Activated CD8-positive, alpha-beta memory T cell treated with anti-CD3 and anti-CD28 coated beads for 24 hours (primary cell): ENCODE data around the gene SPTLC3.
"Not testable (repeated sequence)": the region's sequence is repeated elsewhere in the genome, so short reads cannot be mapped to it uniquely, and the experiment has no call there.

Source experiments
- DNase-seq: peaks from one replicate; pipeline ENCODE4 v3.0.0-alpha.2; 2020

Gene SPTLC3

DNA sequence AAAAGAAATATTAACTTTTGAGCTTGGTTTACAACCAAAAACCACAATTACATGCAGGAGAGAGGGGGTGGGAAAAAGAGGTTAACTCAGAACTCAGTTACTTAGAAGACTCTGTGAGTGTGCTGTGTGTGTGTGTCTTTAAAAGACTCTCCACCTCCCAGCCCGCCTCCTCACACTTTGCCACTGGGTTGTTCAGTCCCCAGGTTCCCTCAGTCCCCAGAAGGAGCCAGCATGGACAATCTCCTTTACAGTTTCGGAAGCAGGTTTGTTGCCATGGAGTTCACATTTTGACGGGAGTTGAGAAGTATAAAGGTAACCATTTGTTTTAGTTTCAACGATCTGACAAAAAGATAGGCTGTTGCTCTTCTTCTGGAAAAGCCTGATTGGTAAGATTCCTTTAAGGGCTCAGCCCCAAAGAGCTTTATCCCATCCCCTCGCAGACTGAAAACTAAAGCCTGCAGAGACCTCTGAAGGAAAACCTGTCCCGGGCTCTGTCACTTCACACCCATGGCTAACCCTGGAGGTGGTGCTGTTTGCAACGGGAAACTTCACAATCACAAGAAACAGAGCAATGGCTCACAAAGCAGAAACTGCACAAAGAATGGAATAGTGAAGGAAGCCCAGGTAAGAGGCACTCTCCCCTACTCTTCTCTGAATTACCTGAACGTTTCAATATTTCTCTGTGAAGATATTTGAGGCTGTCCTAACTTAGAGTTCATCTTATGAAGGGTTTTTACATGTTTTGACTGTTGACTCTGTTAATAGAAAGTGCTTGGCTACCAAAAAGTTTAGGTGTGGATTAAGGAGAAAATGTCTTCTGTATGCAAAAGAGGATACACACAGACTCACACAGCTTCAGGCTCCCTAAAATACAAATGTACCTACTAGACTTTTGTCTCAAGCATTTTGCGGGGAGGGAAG lies at the start of gene SPTLC3:
Gene SPTLC3, plus strand, starts transcription at position 212 of the 921 bp plus-strand sequence. Its CDS starts 296 bp downstream, at position 508.
- no peak for DNase-seq

DNA sequence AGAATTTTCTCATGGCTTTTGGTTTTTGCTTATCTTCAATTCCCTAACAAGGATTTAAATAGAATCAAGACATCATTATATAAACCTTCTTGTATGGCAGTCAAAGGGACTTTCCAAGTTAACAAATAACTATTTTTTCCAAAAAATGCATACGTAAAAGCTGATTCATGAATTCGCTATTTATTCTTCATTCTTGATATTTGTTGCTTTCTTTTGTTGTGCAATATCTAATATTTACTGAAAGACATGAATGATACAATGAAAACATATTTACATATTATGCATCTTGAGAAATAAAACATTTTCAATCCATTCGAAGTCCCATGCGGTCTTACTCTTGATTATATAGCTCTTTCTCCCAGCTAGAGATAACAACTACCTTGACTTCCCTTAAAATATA lies 47.0 kb upstream of the SPTLC3 start:
- no peak for DNase-seq

DNA sequence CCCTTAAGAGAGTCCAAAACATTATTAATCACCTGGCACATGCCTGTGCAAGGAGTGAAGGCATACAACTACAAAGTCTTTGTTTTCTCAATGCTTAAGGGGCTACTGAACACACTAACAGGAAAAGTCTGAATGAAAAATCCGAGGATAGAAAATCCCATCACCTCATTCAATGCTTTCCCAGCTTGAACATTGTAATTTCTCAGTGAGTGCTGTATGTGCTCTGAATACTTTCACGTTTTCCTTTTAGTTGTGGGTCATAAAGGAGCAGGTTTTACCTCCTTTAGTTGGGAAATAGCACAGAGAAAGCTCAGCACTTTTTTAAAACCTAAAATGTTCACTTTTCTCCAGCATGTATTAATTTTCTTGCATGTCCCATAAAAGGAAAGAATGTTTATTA lies 45.9 kb upstream of the SPTLC3 start:
- no peak for DNase-seq

DNA sequence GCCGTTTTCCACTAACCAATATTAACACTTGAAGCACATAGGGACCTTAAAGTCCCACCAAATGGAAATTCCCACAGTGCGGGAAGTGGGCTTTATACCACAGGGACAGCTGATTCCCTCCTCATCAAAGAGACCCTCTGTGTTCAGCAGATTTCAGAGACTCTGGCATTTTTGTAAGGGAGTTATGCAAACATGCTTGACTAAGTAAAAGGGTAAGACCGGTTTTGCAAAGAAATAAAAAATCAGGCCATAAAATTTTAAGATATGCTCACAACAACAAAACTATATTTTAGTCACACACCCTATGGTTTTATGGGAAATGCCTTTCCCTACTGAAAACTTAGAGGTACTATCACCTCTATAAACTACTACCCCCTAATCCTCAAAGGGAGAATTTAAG lies 45.4 kb upstream of the SPTLC3 start:
- no peak for DNase-seq

DNA sequence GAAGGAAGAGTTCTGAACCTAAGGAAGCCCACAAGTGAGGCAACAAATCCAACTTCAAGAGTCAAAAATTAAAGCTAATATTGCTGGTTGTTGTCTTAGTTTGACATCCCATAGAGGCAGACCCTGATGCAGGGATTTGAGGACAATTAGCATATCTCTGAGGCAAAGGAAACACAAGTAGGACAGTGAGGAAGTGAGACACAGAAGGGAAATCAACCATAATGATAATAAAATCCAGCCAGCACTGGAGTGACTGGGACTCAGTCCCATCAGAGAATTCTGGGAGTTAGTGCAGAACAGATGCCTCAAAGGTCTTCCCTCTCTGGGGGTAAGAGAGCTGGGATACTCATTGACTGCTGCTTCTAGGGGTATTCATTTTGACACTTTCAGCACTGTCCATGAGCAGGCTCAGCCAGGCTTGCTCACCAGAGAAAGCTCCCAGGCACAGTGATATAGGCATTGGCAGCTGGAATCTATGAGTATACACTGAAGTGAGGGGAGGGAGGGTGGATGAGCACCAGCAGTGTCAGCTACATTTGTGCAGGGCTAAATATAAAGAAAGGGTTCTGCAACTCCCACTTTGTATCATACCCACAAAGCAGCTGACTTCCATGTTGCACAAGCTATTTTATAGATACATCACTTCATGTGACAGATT lies 43.4 kb upstream of the SPTLC3 start:
- no peak for DNase-seq

DNA sequence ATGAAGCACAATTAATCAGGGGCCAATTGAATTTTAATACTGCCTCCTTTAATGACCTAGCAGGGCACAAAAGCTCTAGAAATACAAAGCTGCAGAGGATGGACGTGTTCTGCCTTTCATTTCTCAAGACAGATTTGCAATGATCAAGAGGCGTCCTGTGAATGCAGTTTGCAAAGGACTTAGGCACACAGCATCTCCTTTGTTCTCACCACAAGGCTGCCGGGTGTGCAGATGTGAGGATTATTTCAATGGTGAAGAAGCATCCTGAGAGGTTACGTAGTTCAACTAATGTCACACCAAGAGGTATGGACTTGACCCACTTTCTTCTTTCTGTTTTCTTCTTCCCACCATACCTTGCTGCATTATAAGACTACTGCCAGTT lies 42.9 kb upstream of the SPTLC3 start:
- DNase-seq = no peak

DNA sequence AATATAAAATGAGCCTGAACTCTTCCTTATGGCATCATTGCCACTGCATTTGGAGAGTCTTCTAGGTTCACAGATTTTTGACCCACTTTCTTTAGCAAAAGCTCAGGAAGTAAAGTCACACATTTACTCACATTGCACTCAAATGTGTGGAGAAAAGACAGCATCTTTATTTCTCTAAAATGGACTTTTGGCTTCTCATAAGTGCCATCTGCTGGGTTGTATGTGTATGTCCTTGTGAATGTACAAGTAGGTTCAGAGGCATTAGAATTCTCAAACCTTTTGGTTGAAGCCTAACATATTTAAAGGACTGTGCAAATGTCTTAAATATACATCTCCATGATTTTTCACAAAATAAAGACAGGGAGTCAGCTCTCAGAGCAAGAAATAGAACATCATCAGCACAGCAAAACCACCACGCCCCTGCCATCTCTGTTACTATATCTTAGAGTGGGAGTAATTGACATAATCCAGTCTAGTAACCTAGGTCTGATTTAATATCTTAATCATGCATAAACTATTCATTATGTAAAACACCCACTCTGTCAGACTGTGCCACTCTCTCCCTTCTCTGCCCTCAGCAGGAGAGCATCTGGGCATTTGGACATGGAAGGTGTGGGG lies 42.2 kb upstream of the SPTLC3 start:
- no peak for DNase-seq

DNA sequence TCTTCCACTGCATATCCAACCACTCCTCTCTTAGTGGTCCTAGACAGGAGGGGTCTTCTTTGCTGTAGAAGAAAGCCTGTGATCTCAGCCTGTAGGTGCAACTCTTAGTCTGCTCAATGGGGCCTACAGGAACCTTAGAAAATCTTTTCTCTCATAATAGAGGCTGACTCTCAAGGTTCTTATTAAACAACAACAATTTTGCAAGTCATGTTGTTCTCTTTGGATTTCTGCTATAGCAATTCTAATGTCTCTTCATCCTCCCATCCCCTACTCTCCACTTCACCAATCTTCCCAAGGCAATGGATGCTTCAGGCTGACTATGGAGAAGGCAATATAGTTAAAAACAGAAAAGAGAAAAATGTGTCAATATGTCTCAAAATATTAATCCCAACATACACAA lies 40.8 kb upstream of the SPTLC3 start:
- no peak for DNase-seq

DNA sequence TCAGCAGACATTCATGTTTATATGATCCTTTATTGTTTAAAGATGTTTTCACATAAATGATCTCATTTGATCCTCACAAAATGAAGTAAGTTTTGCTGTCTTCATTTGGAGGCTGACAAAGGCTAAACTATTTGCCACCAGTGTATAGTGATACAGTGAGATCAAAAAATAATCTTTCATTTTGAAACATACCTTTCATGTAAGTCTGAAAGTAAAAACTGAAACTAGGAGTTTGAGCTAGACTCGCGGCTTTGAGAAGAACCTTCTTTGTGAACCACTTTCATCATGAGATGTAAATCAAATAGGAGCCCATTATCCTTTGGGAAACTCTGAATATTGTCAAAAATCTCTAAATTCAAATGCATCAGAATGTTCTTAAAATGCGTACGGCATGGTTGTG lies 40.3 kb upstream of the SPTLC3 start:
- DNase-seq = no peak

DNA sequence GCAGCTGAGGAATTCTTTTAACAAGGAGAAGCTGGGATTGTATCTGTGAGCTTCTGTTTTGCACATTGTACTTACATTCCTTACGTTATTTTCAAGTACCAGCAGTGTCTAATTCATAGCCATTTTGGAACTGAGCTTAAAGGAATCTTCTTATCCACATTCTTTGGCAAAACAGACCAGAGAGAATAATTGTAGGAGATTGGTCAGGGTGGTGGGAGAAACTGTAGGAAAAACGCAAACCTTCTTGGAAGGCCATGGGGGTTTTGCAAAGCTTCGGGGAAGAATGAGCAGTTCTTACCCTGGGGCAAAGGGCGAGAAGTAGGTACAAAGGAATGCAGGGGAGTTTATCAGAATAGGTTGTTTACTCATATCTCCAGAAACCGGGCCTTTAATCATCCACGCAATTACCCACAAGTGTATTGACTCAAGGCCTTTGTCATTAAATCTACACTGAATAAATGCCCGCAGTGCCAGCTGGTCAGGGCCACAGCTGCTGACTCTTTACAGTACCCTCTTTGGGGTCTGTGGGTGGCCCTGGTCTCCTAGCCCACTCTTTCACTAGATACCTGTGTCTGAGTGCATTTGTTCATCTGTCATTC lies 39.6 kb upstream of the SPTLC3 start:
- no peak for DNase-seq

DNA sequence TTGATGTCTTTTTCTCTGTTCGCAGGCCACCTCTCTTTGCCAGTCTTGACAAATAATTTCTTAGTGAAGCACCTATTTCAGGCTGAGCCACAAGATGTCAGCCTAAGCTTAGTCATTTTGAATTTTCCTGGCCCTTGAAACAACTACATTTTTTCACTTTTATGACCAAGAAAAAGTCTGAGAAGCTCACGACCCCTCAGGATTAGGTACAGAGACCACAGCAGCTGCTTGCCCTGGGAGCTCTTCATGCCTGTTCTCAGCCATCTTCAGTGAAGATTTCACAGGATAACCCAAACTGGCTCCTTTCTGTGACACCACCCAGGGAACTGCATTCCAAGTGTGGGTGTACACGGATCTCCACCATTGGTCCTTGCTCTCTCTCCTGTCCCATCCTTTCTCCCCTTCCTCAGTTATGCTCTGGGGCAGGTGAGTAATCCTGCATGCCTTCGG lies 38.4 kb upstream of the SPTLC3 start:
- no peak for DNase-seq

DNA sequence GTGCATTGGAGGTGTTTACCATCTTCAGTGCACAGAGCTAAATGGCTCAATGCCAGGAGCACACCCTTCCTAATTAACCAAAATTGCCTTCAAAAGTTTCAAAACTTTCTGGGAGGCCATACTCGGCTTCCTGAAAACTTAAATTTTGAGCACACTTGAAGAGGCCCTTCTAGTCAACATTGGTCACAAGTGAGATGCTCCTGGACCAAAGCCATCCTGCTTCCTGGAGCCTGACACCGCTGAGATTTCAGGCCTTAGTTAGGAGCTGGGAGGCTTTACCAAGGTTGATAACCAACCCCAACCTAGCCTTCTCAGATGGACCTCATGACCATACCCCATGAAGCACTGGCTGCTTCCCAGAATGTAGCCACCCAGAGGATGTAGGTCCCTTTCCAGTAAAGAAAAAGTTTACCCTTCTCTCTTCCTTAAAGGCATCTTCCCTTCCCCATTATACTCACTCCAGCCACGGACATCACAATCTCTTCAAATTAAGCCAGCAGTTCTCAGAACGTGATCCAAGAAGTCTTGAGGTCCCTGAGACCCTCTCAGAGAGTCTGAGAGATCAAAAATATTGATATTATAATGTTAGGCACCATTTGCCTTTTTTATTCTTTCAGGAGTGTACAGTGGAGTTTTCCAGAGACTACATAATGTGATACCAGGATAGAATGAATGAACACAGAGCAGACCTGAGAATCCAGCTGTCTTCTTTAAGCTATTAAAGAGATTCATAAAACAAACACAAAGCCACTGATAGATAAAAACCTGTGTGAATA lies 32.8 kb upstream of the SPTLC3 start:
- DNase-seq = no peak

DNA sequence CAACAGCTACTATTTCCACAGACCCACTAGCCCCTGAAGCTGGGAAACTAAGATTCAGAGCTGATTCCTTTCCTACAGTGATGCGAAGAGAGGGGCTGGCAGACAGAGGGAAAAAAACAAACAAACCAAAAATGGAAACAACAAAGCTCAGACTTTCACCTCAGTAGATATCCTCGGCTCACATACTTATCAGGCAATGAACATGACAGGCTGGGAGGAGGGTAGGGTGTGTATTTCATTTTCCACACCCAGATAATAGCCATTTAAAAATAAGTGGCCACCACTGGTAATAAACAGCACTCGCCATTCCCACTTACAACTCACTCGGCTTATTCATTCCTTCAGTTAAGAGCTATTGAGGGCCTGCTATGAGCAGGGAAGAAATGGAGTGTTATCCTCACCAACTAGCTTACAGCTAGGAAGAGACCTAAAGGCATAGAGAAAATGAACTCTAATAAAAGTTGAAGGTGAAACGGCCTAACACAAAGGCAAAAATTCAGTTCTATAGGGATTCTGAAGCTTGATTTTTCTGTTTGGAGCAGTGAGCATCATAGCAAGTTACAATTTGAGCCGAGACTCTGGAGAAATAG lies 32.0 kb upstream of the SPTLC3 start:
- DNase-seq = no peak

DNA sequence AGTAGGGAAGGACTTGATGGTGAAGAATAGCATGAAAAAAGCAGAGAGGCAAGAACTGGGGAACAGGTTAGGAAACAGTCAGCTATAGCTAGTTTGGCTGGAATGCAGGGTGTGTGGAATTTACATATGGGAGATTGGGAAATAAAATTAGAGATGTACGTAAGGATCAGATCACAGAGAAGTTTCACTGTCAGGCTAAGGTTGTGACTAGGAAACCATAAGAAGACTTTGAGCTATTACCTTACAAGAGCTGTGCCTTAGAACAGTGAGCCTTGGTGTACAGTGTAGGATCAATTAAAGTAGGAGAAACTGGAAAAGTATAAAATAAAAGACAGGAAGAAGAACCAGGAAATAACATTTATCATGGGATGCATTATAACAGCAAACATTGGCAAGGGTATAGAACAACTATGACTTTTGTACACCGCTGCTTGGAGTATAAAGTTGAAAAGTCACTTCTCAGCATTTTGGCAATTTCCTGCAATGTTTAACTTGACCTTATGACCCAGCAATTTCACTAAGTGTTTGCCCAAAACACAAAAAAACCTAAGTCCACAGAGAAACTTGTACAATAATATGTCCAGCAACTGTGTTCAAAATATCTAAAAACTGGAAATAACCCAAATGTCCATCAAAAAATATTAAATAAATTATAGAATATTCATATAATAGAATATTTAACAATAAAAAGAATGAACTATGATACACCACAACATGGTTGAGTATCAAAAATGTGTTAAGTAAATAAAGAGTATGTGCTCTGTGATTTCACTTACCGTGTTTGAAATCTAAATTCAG lies 31.2 kb upstream of the SPTLC3 start:
- DNase-seq = no peak

DNA sequence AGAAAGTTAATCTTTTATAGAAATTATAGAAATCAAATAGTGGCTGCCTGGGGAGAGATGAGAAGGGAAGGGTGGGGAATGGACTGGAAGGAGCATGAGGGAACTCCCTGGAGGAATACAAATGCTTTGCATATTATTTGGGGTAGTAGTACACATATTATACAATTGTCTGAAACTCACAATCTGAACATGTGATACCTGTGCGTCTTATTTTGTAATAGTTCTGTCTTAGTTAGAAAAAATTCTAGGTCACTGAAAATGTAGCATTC lies 30.7 kb upstream of the SPTLC3 start:
- DNase-seq = no peak

DNA sequence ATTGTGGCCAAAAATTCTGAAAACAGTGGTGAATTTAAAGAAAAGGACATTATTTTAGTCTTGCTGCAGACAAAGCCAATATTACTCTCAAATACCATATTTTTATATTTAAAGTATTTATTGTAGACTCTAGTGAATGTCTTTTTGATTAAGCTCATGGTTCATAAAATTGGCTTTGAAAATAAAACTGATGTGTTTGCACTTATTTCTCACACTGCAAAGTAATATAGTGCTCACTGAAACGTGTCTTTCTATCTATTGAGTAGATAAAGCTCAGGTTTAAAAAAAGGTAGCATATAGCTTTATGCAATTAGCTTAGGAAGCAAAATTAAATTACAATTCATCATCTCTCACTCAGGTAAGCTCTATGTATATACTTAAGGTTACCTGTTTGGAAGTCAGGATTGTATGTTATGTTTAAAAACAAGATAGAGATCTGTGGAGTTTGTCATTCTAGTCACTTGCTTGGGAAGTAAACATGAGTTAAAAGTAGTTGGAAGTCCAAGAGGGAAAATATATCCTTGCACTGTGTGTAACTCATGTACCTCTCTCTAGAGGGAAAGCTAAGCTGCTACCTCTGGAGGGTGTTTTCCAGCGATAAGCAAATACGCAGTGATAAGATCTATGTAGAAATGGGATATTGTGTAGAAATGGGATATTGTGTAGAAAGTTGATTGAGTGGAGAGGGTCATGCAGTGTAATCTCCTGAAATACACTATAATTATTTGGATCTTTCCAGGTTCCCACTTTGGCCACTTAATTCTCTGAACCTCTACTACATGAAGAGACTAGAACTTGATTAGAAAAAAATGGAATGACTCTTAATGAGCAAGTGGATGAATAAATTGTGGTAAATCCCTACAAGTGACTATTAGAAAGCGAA lies 29.9 kb upstream of the SPTLC3 start:
- no peak for DNase-seq

DNA sequence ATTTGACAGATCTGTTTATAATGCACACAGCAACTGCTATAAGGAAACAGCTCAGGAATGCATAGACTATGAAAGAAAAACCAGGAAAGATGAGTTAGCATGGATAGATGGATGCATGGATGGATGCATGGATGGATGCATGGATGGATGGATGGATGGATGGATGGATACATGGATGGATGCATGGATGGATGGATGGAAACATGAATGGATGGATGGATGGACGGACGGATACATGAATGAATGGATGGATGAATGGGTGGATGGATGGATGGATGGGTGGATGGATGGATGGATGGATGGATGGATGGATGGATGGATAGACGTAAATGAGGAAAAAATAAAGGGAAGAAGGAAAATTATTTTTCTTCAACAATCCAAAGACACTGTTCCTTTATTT lies 29.1 kb upstream of the SPTLC3 start:
- DNase-seq = not testable (repeated sequence)

DNA sequence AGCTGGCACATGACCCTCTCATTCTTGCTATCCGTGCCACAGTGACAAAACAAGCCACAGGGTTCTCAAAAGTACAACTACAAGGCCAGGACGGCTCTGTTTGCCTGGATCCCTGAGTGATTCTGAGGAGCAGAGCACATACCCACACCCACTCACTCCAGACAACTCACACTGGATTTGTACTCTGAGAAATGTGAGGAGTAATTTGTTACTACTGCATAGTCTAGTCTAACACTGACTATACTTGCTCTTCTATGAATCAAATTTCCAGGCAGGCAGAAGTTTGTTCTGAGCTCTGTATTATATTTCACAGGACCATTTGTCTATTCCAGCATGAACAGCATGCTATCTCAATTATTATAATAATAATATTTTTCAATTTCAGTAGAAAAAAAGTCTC lies 26.7 kb upstream of the SPTLC3 start:
- DNase-seq = no peak

DNA sequence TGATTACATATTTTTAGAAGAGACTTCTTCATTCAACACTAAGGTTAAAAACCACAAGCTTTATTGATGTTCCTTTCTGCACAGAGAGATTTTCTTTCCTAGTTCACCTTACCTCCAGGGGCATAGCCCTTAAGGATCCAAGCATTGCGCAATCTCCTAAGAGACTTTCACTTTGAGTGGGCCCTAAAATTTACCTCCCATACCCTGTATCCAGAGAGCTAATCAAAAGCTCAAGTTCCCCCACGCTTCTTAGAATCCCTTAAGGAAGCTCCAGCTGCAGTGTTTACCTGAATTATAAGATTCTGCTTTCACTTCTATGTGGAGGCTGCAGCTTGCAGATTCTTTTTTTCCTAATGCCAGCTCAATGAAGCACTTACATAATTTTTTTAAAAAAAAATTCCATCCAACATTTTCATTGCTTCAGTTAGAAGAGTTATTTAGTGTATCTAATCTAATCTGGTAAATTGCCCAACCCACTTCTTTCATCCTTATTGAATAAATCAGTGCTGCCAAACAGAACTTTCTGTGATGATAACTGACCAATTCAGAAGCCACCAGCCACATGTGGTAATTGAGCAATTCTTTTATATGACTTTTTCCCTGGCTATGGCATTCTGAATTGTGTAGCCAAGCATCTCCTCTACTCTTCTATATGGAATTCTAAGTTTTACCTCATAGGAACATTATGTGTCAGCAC lies 24.6 kb upstream of the SPTLC3 start:
- no peak for DNase-seq

DNA sequence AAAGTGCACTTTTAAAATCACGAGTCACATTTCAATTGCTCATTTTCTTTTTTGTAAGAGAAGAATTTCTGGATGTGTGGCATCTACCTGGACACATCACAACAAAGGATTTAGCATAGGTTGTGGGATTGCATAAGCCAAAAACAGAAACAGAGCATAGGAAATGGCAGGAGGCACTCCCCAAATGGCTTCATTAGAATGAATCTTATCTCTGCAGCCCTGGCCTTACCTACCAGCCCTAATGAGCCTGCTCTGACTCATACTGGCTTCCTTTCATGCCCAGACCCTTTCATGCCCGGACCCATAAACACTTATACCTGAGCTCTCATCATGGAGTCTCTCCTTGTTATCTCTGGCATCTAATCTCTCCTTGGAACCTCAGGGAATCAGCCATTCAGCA lies 23.9 kb upstream of the SPTLC3 start:
- no peak for DNase-seq
